Chondrocyte (in vitro differentiated cells): Measurements from ENCODE around the gene LYSMD3. TPM values are rescaled to one million over a fixed set of nuclear protein-coding genes. Genes with fewer than 3 reads are reported as not detected.

Experiments used
- DNase-seq: peaks from one replicate; pipeline ENCODE4 v3.0.0; 2021; ENCODE audit warnings: mixed read lengths, low spot score
- H3K27ac Mint-ChIP-seq: one replicate; pipeline ENCODE4 v1.8.0; 2021; ENCODE audit warnings: mild to moderate bottlenecking, moderate library complexity, mixed read lengths; ENCODE audit not compliant: unreplicated experiment
- H3K27me3 Mint-ChIP-seq: 2 replicates; pipeline ENCODE4 v1.8.0; 2021; ENCODE audit warnings: low read depth, mixed read lengths
- H3K36me3 Mint-ChIP-seq: 2 replicates; pipeline ENCODE4 v1.8.0; 2021; ENCODE audit warnings: low read depth, mixed read lengths
- H3K4me1 Mint-ChIP-seq: 2 replicates; pipeline ENCODE4 v1.8.0; 2021; ENCODE audit warnings: low read depth, mild to moderate bottlenecking, mixed read lengths
- H3K4me3 Mint-ChIP-seq: one replicate; pipeline ENCODE4 v1.8.0; 2021; ENCODE audit warnings: mild to moderate bottlenecking, moderate library complexity, mixed read lengths; ENCODE audit not compliant: unreplicated experiment
- H3K9me3 Mint-ChIP-seq: 2 replicates; pipeline ENCODE4 v1.8.0; 2021; ENCODE audit warnings: low read depth, mixed read lengths
- total RNA-seq: library from RNA; stranded (reverse); gene quantifications from 3 replicates; pipeline ENCODE4 v1.2.1, GENCODE V29; 2021
- TF ChIP-seq, protein P1 (sequence below): fragments of 200-600 bp; sonication (generic); IDR thresholded peaks from 2 replicates; pipeline ENCODE4 v1.5.0; 2021; ENCODE audit warnings: antibody characterized with exemption, mild to moderate bottlenecking, moderate library complexity

The LYSMD3 gene
- total RNA-seq, 1 donor from 2014 or later = 23.6 TPM

- H3K27ac Mint-ChIP-seq = no peak overlapping the region
- DNase-seq = no peak
- H3K36me3 Mint-ChIP-seq = no peaks in the 10 kb centered on the region
- no peaks in the 10 kb centered on the region for H3K9me3 Mint-ChIP-seq
- TF ChIP-seq, protein P1, sequence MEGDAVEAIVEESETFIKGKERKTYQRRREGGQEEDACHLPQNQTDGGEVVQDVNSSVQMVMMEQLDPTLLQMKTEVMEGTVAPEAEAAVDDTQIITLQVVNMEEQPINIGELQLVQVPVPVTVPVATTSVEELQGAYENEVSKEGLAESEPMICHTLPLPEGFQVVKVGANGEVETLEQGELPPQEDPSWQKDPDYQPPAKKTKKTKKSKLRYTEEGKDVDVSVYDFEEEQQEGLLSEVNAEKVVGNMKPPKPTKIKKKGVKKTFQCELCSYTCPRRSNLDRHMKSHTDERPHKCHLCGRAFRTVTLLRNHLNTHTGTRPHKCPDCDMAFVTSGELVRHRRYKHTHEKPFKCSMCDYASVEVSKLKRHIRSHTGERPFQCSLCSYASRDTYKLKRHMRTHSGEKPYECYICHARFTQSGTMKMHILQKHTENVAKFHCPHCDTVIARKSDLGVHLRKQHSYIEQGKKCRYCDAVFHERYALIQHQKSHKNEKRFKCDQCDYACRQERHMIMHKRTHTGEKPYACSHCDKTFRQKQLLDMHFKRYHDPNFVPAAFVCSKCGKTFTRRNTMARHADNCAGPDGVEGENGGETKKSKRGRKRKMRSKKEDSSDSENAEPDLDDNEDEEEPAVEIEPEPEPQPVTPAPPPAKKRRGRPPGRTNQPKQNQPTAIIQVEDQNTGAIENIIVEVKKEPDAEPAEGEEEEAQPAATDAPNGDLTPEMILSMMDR = no peak
- no peaks in the 10 kb centered on the region for H3K27me3 Mint-ChIP-seq
- no peak overlapping the region for H3K4me3 Mint-ChIP-seq
- H3K4me1 Mint-ChIP-seq = peaks cover 8% of the 10 kb centered on the region
Measured at GRCh38 chr5:90488791-90489190, 40.6 kb downstream of the LYSMD3 start.

DNA sequence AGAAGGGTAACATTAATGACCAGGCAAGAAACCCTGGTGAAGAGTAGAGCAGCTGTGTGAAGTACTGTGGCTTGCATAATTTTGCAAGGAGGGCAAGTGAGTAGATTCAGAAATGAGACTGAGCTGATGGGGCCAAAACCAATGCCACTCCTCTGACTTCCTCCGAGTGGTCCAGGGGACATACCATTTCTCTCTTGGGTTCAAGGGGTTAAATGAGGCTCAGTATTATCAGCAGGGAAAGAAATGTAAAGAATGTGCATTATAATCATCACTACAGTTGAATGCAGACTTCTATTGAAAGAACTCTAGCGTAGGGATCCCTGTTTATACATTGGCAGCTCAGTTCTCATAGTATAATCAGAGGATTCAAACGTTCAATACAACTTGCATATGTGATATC lies 44.8 kb downstream of the LYSMD3 start:
- Mint-ChIP-seq H3K36me3 (no peaks in the 10 kb centered on the region), H3K4me3 (no peak overlapping the region), H3K9me3 (no peaks in the 10 kb centered on the region), H3K27me3 (no peaks in the 10 kb centered on the region), H3K27ac (no peak overlapping the region), H3K4me1 (peaks cover 10% of the 10 kb centered on the region)
- TF ChIP-seq, protein P1 = no peak
- no peak for DNase-seq

GRCh38 chr5:90483206-90483605 lies 46.2 kb downstream of the LYSMD3 start:
- Mint-ChIP-seq H3K27me3 (no peaks in the 10 kb centered on the region), H3K36me3 (no peaks in the 10 kb centered on the region), H3K9me3 (no peaks in the 10 kb centered on the region), H3K4me1 (peaks cover 6% of the 10 kb centered on the region), H3K27ac (no peak overlapping the region), H3K4me3 (no peak overlapping the region)
- DNase-seq = no peak
- TF ChIP-seq, protein P1 = no peak

- Mint-ChIP-seq H3K9me3 (no peaks in the 10 kb centered on the region), H3K27me3 (no peaks in the 10 kb centered on the region), H3K4me1 (peaks cover 11% of the 10 kb centered on the region), H3K36me3 (no peaks in the 10 kb centered on the region), H3K27ac (no peak overlapping the region), H3K4me3 (no peak overlapping the region)
- TF ChIP-seq, protein P1 = no peak
- DNase-seq = no peak
Measured at GRCh38 chr5:90480699-90481098, 48.7 kb downstream of the LYSMD3 start.

DNA sequence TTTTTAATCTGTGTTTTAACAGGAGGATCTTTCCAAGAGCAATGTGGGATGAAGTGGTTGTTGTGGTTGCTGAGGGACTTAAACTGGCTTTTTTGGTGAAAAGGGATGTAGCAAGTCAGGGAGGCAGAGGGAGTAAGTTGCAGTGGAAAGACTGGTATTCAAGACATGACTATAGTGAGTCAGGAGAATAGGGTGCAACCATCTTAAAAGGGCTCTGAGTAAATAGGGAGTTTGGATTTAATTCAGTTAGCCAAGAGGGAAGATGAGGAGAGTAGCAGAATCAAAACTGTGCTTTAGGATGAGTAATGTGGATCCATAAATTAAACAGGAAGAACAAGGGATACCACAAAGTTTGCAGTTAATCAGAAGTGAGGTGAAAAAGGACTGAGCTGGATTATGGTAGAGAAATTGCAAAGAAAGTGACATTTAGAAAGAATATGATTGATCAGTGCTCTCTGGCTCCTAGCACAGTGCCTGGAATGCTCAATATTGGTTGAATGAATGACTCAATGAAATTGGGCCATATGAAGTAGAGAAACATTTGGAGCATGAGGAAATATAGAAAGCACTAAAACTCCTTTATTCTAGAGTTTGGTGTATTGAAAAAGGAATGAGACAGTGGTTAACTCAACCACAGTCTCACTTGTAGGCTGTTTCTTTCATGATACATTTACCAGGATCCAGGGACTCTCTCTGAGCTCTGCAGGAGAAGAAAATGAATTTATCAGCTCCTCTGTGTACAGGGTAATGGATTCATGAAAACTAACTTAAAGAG lies 49.6 kb downstream of the LYSMD3 start:
- H3K27me3 Mint-ChIP-seq = no peaks in the 10 kb centered on the region
- H3K4me1 Mint-ChIP-seq = peaks cover 15% of the 10 kb centered on the region
- no peaks in the 10 kb centered on the region for H3K9me3 Mint-ChIP-seq
- H3K36me3 Mint-ChIP-seq = no peaks in the 10 kb centered on the region
- TF ChIP-seq, protein P1 = no peak
- H3K4me3 Mint-ChIP-seq = no peak overlapping the region
- no peak overlapping the region for H3K27ac Mint-ChIP-seq
- no peak for DNase-seq
